ENCODE measurements around the gene RGS2.

RGS2 gene

GRCh38 chr1:192811594-192812239, 2.9 kb downstream of the RGS2 start:
- no peaks in the 10 kb centered on the region for H3K27me3 ChIP-seq (ENCODE audit: low read depth, low read length)
- no peak overlapping the region for H3K9ac ChIP-seq (ENCODE audit: low read length)
- H3K4me2 ChIP-seq (ENCODE audit: low read length): no peak overlapping the region
- TF ChIP-seq EZH2phosphoT487 (IDR thresholded peaks at IDR 0.05; ENCODE audit: low read depth) (no peak), CTCF (IDR thresholded peaks at IDR 0.05; ENCODE audit: low read depth, low read length) (no peak)
- no peak overlapping the region for H3K27ac ChIP-seq (ENCODE audit: low read length)
- H4K20me1 ChIP-seq (ENCODE audit: insufficient read depth, low read length): peaks cover 16% of the 10 kb centered on the region
- H3K79me2 ChIP-seq (ENCODE audit: low read length): peaks cover 8% of the 10 kb centered on the region; the same call in 1 of the 2 replicates
- peaks cover 24% of the 10 kb centered on the region for H3K36me3 ChIP-seq (replicated peaks; ENCODE audit: low read depth, low read length)
- H3K4me3 ChIP-seq (ENCODE audit: low read length): no peak overlapping the region
- no peak overlapping the region for H2AFZ ChIP-seq (ENCODE audit: low read depth, low read length)
- no peaks in the 10 kb centered on the region for H3K9me3 ChIP-seq (ENCODE audit: insufficient read depth, low read length)
- H3K4me1 ChIP-seq (ENCODE audit: low read length): peaks cover 24% of the 10 kb centered on the region

- peaks cover 8% of the 10 kb centered on the region; the same call in 1 of the 2 replicates for H3K79me2 ChIP-seq (ENCODE audit: low read length)
- peaks cover 16% of the 10 kb centered on the region for H3K4me1 ChIP-seq (ENCODE audit: low read length)
- H2AFZ ChIP-seq (ENCODE audit: low read depth, low read length): no peak overlapping the region
- no peak overlapping the region for H3K4me2 ChIP-seq (ENCODE audit: low read length)
- H3K27ac ChIP-seq (ENCODE audit: low read length): no peak overlapping the region
- no peaks in the 10 kb centered on the region for H3K9me3 ChIP-seq (ENCODE audit: insufficient read depth, low read length)
- TF ChIP-seq EZH2phosphoT487 (IDR thresholded peaks at IDR 0.05; ENCODE audit: low read depth): no peak
- TF ChIP-seq CTCF (IDR thresholded peaks at IDR 0.05; ENCODE audit: low read depth, low read length): no peak
- peaks cover 24% of the 10 kb centered on the region for H3K36me3 ChIP-seq (replicated peaks; ENCODE audit: low read depth, low read length)
- H3K9ac ChIP-seq (ENCODE audit: low read length): no peak overlapping the region
- H3K27me3 ChIP-seq (ENCODE audit: low read depth, low read length): no peaks in the 10 kb centered on the region
- H4K20me1 ChIP-seq (ENCODE audit: insufficient read depth, low read length): peaks cover 16% of the 10 kb centered on the region
- no peak overlapping the region for H3K4me3 ChIP-seq (ENCODE audit: low read length)
Observed at GRCh38 chr1:192812420-192813209, 3.8 kb downstream of the RGS2 start.

- H3K79me2 ChIP-seq (ENCODE audit: low read length): no peaks in the 10 kb centered on the region
- H3K36me3 ChIP-seq (replicated peaks; ENCODE audit: low read depth, low read length): peaks cover 24% of the 10 kb centered on the region
- no peak overlapping the region for H3K27ac ChIP-seq (ENCODE audit: low read length)
- H3K4me3 ChIP-seq (ENCODE audit: low read length): no peak overlapping the region
- no peak for TF ChIP-seq EZH2phosphoT487 (IDR thresholded peaks at IDR 0.05; ENCODE audit: low read depth)
- no peak for TF ChIP-seq CTCF (IDR thresholded peaks at IDR 0.05; ENCODE audit: low read depth, low read length)
- H3K4me2 ChIP-seq (ENCODE audit: low read length): no peak overlapping the region
- H3K27me3 ChIP-seq (ENCODE audit: low read depth, low read length): no peaks in the 10 kb centered on the region
- no peak overlapping the region for H2AFZ ChIP-seq (ENCODE audit: low read depth, low read length)
- peaks cover 9% of the 10 kb centered on the region for H3K4me1 ChIP-seq (ENCODE audit: low read length)
- H3K9ac ChIP-seq (ENCODE audit: low read length): no peak overlapping the region
- no peaks in the 10 kb centered on the region for H3K9me3 ChIP-seq (ENCODE audit: insufficient read depth, low read length)
- peaks cover 13% of the 10 kb centered on the region for H4K20me1 ChIP-seq (ENCODE audit: insufficient read depth, low read length)
Observed at GRCh38 chr1:192814805-192815204, 6.0 kb downstream of the RGS2 start.

GRCh38 chr1:192817246-192817645, 8.4 kb downstream of the RGS2 start:
- TF ChIP-seq EZH2phosphoT487 (IDR thresholded peaks at IDR 0.05; ENCODE audit: low read depth) (no peak), CTCF (IDR thresholded peaks at IDR 0.05; ENCODE audit: low read depth, low read length) (no peak)
- Histone ChIP-seq H3K9ac (ENCODE audit: low read length) (no peak overlapping the region), H3K4me2 (ENCODE audit: low read length) (no peak overlapping the region), H4K20me1 (ENCODE audit: insufficient read depth, low read length) (no peaks in the 10 kb centered on the region), H3K4me1 (ENCODE audit: low read length) (peaks cover 5% of the 10 kb centered on the region), H3K79me2 (ENCODE audit: low read length) (no peaks in the 10 kb centered on the region), H3K27me3 (ENCODE audit: low read depth, low read length) (no peaks in the 10 kb centered on the region), H3K27ac (ENCODE audit: low read length) (no peak overlapping the region), H3K9me3 (ENCODE audit: insufficient read depth, low read length) (no peaks in the 10 kb centered on the region), H3K4me3 (ENCODE audit: low read length) (no peak overlapping the region), H2AFZ (ENCODE audit: low read depth, low read length) (no peak overlapping the region), H3K36me3 (replicated peaks; ENCODE audit: low read depth, low read length) (peaks cover 5% of the 10 kb centered on the region)

Data from OCI-LY3 (cell line).